ENCODE data around the gene VIPR1.

Gene VIPR1

GRCh38 chr3:42476225-42477125 is 26.0 kb upstream of the VIPR1 start:
- H3K4me1 ChIP-seq (ENCODE audit: low read depth, poor library complexity, severe bottlenecking), result no peaks in the 10 kb centered on the region
- H3K4me2 ChIP-seq, result no peak overlapping the region
- H3K4me3 ChIP-seq (IDR thresholded peaks at IDR 0.05; ENCODE audit: insufficient read depth, low read depth, low read length), result no peak overlapping the region
- no peak overlapping the region for H3K27ac ChIP-seq
- H3K79me2 ChIP-seq (ENCODE audit: insufficient read depth, low read depth), result no peaks in the 10 kb centered on the region
- H3K9ac ChIP-seq, result no peak overlapping the region
- H3K36me3 ChIP-seq (ENCODE audit: insufficient read depth), result no peaks in the 10 kb centered on the region
- H2AFZ ChIP-seq (ENCODE audit: low read depth), result no peak overlapping the region
- TF ChIP-seq CTCF (conservative IDR thresholded peaks at IDR 0.05; ENCODE audit: low read depth, low read length), result no peak
- no peaks in the 10 kb centered on the region for H3K27me3 ChIP-seq (ENCODE audit: insufficient read depth, low read depth)
- no peaks in the 10 kb centered on the region for H4K20me1 ChIP-seq (ENCODE audit: insufficient read depth)

GRCh38 chr3:42477696-42478095 is 24.7 kb upstream of the VIPR1 start:
- no peak for TF ChIP-seq CTCF (conservative IDR thresholded peaks at IDR 0.05; ENCODE audit: low read depth, low read length)
- H2AFZ ChIP-seq (ENCODE audit: low read depth), result no peak overlapping the region

GRCh38 chr3:42478830-42479229 is 23.6 kb upstream of the VIPR1 start:
- TF ChIP-seq CTCF (conservative IDR thresholded peaks at IDR 0.05; ENCODE audit: low read depth, low read length), result no peak
- Histone ChIP-seq H3K4me2 (no peak overlapping the region), H3K27me3 (ENCODE audit: insufficient read depth, low read depth) (no peaks in the 10 kb centered on the region), H3K4me3 (IDR thresholded peaks at IDR 0.05; ENCODE audit: insufficient read depth, low read depth, low read length) (no peak overlapping the region), H3K79me2 (ENCODE audit: insufficient read depth, low read depth) (no peaks in the 10 kb centered on the region), H3K4me1 (ENCODE audit: low read depth, poor library complexity, severe bottlenecking) (no peaks in the 10 kb centered on the region), H4K20me1 (ENCODE audit: insufficient read depth) (no peaks in the 10 kb centered on the region), H3K36me3 (ENCODE audit: insufficient read depth) (no peaks in the 10 kb centered on the region), H2AFZ (ENCODE audit: low read depth) (no peak overlapping the region), H3K9ac (no peak overlapping the region), H3K27ac (no peak overlapping the region)

More at GRCh38 chr3:42477696-42478095, 24.7 kb upstream of the VIPR1 start:
- Histone ChIP-seq H3K36me3 (ENCODE audit: insufficient read depth) (no peaks in the 10 kb centered on the region), H3K9ac (no peak overlapping the region), H3K27ac (no peak overlapping the region), H3K27me3 (ENCODE audit: insufficient read depth, low read depth) (no peaks in the 10 kb centered on the region), H3K4me1 (ENCODE audit: low read depth, poor library complexity, severe bottlenecking) (no peaks in the 10 kb centered on the region), H4K20me1 (ENCODE audit: insufficient read depth) (no peaks in the 10 kb centered on the region), H3K79me2 (ENCODE audit: insufficient read depth, low read depth) (no peaks in the 10 kb centered on the region), H3K4me2 (no peak overlapping the region), H3K4me3 (IDR thresholded peaks at IDR 0.05; ENCODE audit: insufficient read depth, low read depth, low read length) (no peak overlapping the region)

- no peaks in the 10 kb centered on the region for H3K79me2 ChIP-seq (ENCODE audit: insufficient read depth, low read depth)
- no peak overlapping the region for H2AFZ ChIP-seq (ENCODE audit: low read depth)
- no peak for TF ChIP-seq CTCF (conservative IDR thresholded peaks at IDR 0.05; ENCODE audit: low read depth, low read length)
- H4K20me1 ChIP-seq (ENCODE audit: insufficient read depth), result no peaks in the 10 kb centered on the region
- H3K4me1 ChIP-seq (ENCODE audit: low read depth, poor library complexity, severe bottlenecking), result no peaks in the 10 kb centered on the region
- no peak overlapping the region for H3K9ac ChIP-seq
- no peaks in the 10 kb centered on the region for H3K27me3 ChIP-seq (ENCODE audit: insufficient read depth, low read depth)
- H3K27ac ChIP-seq, result no peak overlapping the region
- no peaks in the 10 kb centered on the region for H3K36me3 ChIP-seq (ENCODE audit: insufficient read depth)
- H3K4me3 ChIP-seq (IDR thresholded peaks at IDR 0.05; ENCODE audit: insufficient read depth, low read depth, low read length), result no peak overlapping the region
- H3K4me2 ChIP-seq, result no peak overlapping the region
These were observed 15.5 kb upstream of the VIPR1 start for GRCh38 chr3:42486814-42487565.

Measured in KMS-11 (cell line).